HUES64 (cell line): ENCODE results near the gene PEAK3.

Source experiments
- H3K27ac ChIP-seq: 2 replicates; pipeline ENCODE4 v1.7.0; 2013; ENCODE audit warnings: low read depth, low read length, inconsistent platforms
- H3K27me3 ChIP-seq: 2 replicates; pipeline ENCODE4 v1.6.1; 2013; ENCODE audit warnings: mild to moderate bottlenecking, low read length; ENCODE audit not compliant: insufficient read depth
- H3K36me3 ChIP-seq: 2 replicates; pipeline ENCODE4 v1.6.1; 2013; ENCODE audit warnings: mild to moderate bottlenecking, low read length; ENCODE audit not compliant: insufficient read depth
- H3K4me1 ChIP-seq: 2 replicates; pipeline ENCODE4 v1.6.1; 2013; ENCODE audit warnings: mild to moderate bottlenecking, low read length, moderate library complexity; ENCODE audit not compliant: insufficient read depth
- H3K4me3 ChIP-seq: 2 replicates; pipeline ENCODE4 v1.5.1; 2013; ENCODE audit warnings: mild to moderate bottlenecking, low read length, moderate library complexity
- H3K9ac ChIP-seq: 2 replicates; pipeline ENCODE4 v1.6.1; 2013; ENCODE audit warnings: mild to moderate bottlenecking, low read depth, low read length
- H3K9me3 ChIP-seq: 2 replicates; pipeline ENCODE4 v1.6.1; 2013; ENCODE audit warnings: low read depth, low read length; ENCODE audit not compliant: insufficient read depth
- WGBS: fragments of 150-250, 120-280 bp; methylation state at CpG from one replicate; pipeline ENCODE4 v1.1.7; 2013; ENCODE audit warnings: missing lambda C conversion rate; 5-methylcytosine and 5-hydroxymethylcytosine counted together

PEAK3 gene

GRCh38 chr19:2268480-2268830, 13.5 kb downstream of the PEAK3 start:
- Histone ChIP-seq H3K4me3 (peak overlapping the region; percentile 100), H3K27ac (no peak overlapping the region), H3K9me3 (no peaks in the 10 kb centered on the region), H3K36me3 (peaks cover 19% of the 10 kb centered on the region), H3K9ac (0 out of 2 replicates have a peak overlapping the region, but pooled peaks have one; percentile 75), H3K4me1 (peaks cover 17% of the 10 kb centered on the region; the same call in 1 of the 2 replicates), H3K27me3 (no peaks in the 10 kb centered on the region)
- 94% methylated on average over 4 of the region's 4 CpGs for WGBS

- Histone ChIP-seq H3K4me3 (no peak overlapping the region), H3K4me1 (peaks cover 3% of the 10 kb centered on the region; the same call in 1 of the 2 replicates), H3K27me3 (no peaks in the 10 kb centered on the region), H3K36me3 (peaks cover 2% of the 10 kb centered on the region; the same call in 1 of the 2 replicates), H3K27ac (no peak overlapping the region), H3K9me3 (no peaks in the 10 kb centered on the region), H3K9ac (no peak overlapping the region)
- 82% methylated on average over 18 of the region's 18 CpGs for WGBS
These were observed 15.6 kb downstream of the PEAK3 start for GRCh38 chr19:2266183-2266993.

- H3K9me3 ChIP-seq = no peaks in the 10 kb centered on the region
- no peak overlapping the region for H3K27ac ChIP-seq
- WGBS = 70% methylated on average over 7 of the region's 7 CpGs
- H3K9ac ChIP-seq = no peak overlapping the region
- H3K4me3 ChIP-seq = no peak overlapping the region
- no peaks in the 10 kb centered on the region for H3K36me3 ChIP-seq
- no peaks in the 10 kb centered on the region for H3K27me3 ChIP-seq
- H3K4me1 ChIP-seq = no peaks in the 10 kb centered on the region
These were observed 20.4 kb downstream of the PEAK3 start for GRCh38 chr19:2261438-2262172.

- H3K9me3 ChIP-seq = no peaks in the 10 kb centered on the region
- WGBS = 92% methylated on average over 11 of the region's 11 CpGs
- no peaks in the 10 kb centered on the region for H3K4me1 ChIP-seq
- no peaks in the 10 kb centered on the region for H3K27me3 ChIP-seq
- no peak overlapping the region for H3K27ac ChIP-seq
- H3K36me3 ChIP-seq = no peaks in the 10 kb centered on the region
- H3K9ac ChIP-seq = no peak overlapping the region
- H3K4me3 ChIP-seq = no peak overlapping the region
These were observed 21.6 kb downstream of the PEAK3 start for GRCh38 chr19:2260341-2260805.

DNA sequence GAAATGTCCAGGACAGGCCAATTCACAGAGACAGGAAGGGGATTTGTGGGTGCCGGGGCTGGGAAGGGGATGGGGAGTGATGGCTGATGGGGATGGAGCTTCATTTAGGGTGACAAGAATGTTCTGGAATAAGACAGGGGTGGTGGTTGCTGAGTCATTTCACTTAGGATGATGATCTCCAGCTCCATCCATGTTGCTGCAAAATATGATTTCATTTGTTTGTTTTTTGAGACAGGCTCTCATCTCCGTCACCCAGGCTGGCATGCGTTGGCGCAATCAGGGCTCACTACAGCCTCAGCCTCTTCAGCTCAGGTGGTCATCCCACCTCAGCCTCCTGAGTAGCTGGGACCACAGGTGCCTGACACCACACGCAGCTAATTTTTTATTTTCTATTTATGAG, 22.6 kb downstream of the PEAK3 start:
- no peak overlapping the region for H3K27ac ChIP-seq
- H3K9ac ChIP-seq = no peak overlapping the region
- no peak overlapping the region for H3K4me3 ChIP-seq
- WGBS = 91% methylated on average over 5 of the region's 5 CpGs
- H3K36me3 ChIP-seq = no peaks in the 10 kb centered on the region
- H3K27me3 ChIP-seq = peaks cover 1% of the 10 kb centered on the region; the same call in 1 of the 2 replicates
- no peaks in the 10 kb centered on the region for H3K9me3 ChIP-seq
- no peaks in the 10 kb centered on the region for H3K4me1 ChIP-seq

DNA sequence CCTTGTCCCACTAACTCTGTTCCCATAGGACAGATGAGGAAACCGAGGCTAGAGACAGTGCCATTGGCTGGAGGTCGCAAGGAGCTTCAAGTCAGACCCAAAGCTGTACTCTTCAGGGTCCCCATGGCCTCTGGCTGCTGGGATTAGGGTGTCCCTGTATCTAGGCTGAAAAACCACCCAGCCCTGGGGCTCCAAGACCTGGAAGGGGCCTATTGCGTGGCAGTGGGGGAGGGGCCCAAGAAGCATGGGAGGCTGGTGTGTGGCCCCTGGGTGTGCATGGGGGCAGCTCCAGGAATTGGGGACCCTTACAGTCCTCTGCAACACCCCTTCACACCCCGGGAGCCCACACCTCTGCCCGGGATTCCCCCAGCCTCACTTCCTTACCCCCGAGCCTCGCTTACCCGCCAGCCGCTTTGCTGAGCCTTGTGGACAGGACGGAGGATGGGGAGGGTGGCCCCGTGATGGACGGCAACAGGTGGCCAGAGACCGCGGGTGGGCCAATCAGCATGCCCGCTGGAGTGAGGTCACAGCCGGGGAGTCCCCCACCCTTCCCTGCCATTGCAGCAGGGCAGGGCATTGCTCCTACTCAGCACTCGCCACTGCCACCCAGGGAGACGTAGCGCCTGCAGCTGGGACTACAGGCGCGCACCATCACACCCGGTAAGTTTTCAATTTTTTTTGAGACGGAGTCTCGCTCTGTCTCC, 25.8 kb downstream of the PEAK3 start, which contains the start of gene JSRP1:
TSS of gene JSRP1 (minus strand) at position 436 of the 704 bp plus-strand sequence. CDS start 1,103 bp downstream, outside the sequence.
- no peaks in the 10 kb centered on the region for H3K36me3 ChIP-seq
- no peak within 1 kb of the TSS for H3K27ac ChIP-seq
- no peak within 1 kb of the TSS for H3K4me3 ChIP-seq
- no peaks in the 10 kb centered on the region for H3K9me3 ChIP-seq
- H3K27me3 ChIP-seq = peaks cover 33% of the 10 kb centered on the region
- no peaks in the 10 kb centered on the region for H3K4me1 ChIP-seq
- no peak within 1 kb of the TSS for H3K9ac ChIP-seq
- WGBS = 88% methylated on average over 24 of the region's 24 CpGs

- Histone ChIP-seq H3K36me3 (no peaks in the 10 kb centered on the region), H3K9ac (no peak overlapping the region), H3K9me3 (no peaks in the 10 kb centered on the region), H3K27me3 (peaks cover 42% of the 10 kb centered on the region), H3K4me3 (no peak overlapping the region), H3K27ac (no peak overlapping the region), H3K4me1 (no peaks in the 10 kb centered on the region)
- WGBS = 94% methylated on average over 16 of the region's 16 CpGs
These were observed 26.7 kb downstream of the PEAK3 start for GRCh38 chr19:2255112-2255845.

DNA sequence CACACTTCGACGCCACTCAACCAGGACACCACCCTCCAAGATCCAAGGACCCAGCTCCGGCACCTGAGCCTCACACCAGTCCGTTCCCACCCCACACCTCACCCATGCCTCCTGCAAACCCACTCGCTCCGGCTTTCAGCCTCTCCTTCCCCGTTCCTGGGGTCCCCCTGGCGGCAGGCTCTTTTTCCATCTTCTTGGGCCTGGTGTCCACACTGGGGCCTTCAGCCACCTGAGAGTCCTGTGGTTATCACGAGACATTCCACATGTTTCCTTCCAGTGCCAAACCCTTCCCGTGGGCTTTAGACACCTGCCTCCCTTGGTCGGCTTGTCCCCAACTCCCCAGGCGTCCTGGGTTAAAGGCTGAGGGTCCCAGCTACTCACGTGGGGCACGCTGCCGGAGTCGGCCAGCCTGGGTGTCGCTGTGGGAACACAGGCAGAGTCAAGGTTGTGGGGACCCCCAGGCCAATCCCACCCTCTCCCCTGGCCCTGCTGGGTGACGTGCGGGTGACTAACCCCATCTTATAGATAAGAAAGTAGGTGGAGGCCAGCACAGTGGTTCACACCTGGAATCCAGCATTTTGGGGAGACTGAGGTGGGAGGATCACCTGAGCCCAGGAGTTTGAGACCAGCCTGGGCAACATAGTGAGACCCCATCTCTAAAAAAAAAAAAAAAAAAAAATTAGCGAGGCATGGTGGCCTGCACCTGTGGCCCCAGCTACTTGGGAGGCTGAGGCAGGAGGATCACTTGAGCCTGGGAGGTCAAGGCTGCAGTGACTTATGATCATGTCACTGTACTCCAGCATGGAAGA, 27.7 kb downstream of the PEAK3 start:
- Histone ChIP-seq H3K4me1 (no peaks in the 10 kb centered on the region), H3K27me3 (peaks cover 45% of the 10 kb centered on the region), H3K4me3 (peak overlapping the region; percentile 67), H3K27ac (no peak overlapping the region), H3K9me3 (no peaks in the 10 kb centered on the region), H3K36me3 (no peaks in the 10 kb centered on the region), H3K9ac (peak overlapping the region; percentile 9; the same call in 1 of the 2 replicates)
- 56% methylated on average over 18 of the region's 20 CpGs for WGBS

GRCh38 chr19:2253106-2254063, 28.6 kb downstream of the PEAK3 start:
- Histone ChIP-seq H3K36me3 (peaks cover 4% of the 10 kb centered on the region; the same call in 1 of the 2 replicates), H3K4me3 (peak overlapping the region; percentile 67), H3K27me3 (peaks cover 45% of the 10 kb centered on the region), H3K27ac (no peak overlapping the region), H3K4me1 (no peaks in the 10 kb centered on the region), H3K9me3 (no peaks in the 10 kb centered on the region), H3K9ac (peak overlapping the region; percentile 9; the same call in 1 of the 2 replicates)
- 5% methylated on average over 77 of the region's 77 CpGs for WGBS
